Hematopoietic multipotent progenitor cell treated with erythropoietin and hydrocortisone succinate and interleukin-3 and kit ligand, for 6 days (in vitro differentiated cells): ENCODE measurements around the gene SLC17A4.
"Not testable (repeated sequence)": the region's sequence is repeated elsewhere in the genome, so short reads cannot be mapped to it uniquely, and the experiment has no call there.

ENCODE experiments used
- DNase-seq: peaks from one replicate; pipeline ENCODE4 v3.0.0-alpha.2; 2015

Gene SLC17A4

DNA sequence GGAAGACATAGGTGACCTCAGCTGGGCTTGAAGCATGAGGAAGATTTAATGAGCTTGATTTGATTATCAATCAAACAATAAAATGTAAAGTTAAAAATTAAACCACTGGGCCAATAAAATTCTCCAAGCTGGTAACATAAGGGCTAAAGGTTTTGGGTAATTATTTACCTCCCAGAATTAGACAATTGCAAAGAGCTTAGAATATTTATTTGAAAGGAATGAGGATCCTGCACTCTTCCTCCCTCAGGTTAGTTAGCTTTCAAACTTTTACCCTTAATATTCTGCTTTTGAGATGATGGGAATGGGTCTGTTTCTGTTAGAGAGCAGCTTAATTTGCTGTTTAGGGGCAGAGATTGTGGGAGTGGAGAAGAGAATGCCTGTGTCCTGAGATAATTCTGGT, at the start of gene SLC17A4:
TSS of gene SLC17A4 (plus strand) at position 208 of the 400 bp plus-strand sequence. CDS start 7,221 bp downstream, outside the sequence.
- no peak for DNase-seq

GRCh38 chr6:25706314-25707014, 48.1 kb upstream of the SLC17A4 start:
- DNase-seq = peak; percentile 29

DNA sequence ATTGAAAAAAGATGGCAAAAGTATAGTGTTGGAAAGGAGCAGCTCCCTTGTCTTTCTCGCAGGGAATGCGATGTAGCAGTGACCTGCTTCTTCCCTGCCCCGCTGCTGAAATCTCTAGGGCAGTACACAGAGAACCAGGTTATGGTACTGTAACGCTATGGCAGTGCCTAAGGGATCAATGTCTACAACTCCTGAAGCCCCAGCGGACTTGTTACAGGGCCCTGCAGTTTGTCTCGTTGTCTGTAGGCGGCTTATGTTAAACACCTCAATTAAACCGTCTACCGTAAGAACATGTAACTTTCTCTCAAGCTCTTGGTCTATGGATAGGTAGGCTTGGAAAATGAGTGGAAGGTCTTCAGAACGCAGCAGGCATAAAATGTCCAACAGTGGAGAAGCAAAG, 44.8 kb upstream of the SLC17A4 start:
- no peak for DNase-seq

GRCh38 chr6:25710287-25710686, 44.3 kb upstream of the SLC17A4 start:
- no peak for DNase-seq

DNA sequence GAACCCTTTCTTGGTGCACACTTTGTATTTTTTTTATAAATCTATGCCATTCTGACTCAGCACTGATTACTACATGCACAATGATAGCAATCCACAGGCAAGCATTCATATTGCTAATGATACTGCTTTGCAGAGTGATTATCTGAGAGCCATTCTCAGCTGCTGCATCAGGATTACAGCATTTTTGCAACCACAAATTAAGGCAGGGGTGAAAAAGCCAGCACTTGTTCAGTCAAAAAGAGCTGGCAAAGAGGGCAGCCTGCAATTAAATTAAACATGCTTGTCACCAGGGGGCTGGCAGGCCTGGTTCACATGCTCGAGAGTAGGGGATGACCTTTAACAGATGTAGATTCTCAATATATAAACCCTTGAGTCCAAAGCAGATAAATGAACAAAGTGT, 40.7 kb upstream of the SLC17A4 start:
- peak; percentile 7 for DNase-seq

DNA sequence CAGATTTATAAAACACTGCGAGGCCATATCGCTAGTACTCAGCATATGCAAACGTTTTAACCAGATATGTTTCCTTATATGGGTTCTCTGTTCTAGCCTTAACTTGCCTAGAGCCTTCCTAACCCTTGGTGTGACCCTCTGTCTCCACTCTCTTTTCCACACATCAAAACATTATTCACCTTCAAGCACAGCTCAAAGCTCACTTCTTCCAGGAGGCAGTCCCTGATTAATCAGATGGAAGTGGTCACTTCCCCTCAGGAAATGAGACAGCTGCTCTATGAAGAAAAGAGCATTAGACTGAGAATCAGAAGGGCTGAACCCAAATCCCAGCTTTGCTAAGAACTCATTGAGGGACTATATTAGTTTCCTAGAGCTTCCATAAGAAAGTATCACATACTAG, 39.8 kb upstream of the SLC17A4 start:
- DNase-seq = peak; percentile 11

- DNase-seq = no peak
Measured at GRCh38 chr6:25715794-25716193, 38.7 kb upstream of the SLC17A4 start.

DNA sequence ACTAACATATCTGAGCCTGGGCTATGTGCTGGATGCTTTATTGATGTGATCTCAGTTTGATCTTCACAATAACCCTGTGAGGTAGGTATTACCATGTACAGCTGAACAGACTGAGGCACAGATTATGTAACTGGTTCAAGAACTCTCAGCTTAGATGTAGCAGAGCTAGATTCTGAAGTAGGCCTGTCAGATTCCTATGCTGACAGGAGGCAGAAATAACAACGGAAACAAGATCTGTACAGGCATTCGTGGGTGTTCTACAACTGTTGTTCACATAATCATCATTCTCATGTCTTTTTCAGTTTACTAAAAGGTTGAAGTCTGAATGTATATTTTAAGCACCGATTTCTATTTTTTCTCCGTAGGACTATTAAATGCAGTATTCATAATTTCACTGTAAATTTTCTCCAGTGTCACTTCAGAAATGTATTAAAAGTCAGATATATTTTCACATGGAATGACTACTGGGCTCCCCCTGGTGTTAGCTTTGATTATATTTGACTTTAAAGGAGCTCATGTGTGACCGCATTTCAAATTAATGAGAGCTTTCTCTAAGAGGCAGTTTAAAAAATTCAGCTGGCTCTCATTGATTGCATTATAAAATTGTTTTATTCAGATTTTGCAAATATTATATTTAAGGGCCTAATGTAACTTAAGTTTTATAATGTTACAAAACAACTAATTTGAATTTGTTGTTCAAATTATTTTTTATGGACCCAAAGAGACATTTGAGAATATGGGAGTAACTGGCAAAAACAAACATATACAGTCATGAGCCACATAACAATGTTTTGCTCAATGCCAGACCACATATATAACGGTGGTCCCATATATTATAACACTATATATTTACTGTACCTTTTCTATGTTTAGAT, 36.4 kb upstream of the SLC17A4 start:
- DNase-seq = peak; percentile 80

DNA sequence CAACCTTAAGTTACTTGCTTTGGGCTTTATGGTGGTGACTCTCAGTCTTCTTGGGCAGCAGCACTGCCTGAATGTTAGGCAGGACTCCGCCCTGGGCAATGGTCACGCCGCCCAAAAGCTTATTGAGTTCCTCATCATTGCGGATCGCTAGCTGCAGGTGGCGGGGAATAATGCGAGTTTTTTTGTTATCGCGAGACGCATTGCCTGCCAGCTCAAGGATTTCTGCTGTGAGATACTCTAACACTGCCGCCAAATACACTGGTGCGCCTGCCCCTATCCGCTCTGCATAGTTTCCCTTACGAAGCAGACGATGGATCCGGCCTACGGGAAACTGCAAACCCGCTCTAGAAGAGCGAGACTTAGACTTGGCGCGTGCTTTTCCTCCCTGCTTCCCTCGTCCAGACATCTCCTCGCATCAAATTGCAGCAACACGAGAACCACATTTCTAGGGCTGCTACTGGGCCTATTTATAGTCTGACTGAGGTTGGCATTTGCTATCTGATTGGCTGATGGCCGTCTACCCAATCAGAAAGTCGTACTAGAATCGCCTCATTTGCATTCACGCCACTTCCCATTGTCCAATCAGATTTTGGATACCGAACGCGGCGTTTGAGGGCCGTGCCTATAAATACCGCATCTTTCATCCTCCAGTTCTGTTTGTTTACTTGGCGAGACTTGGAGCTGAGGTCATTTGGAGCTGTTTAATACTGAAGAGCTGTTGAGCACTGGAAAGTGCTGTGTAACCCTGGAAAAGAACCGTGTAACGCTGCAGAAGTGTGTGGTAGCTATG, 28.2 kb upstream of the SLC17A4 start:
- DNase-seq = no peak

DNA sequence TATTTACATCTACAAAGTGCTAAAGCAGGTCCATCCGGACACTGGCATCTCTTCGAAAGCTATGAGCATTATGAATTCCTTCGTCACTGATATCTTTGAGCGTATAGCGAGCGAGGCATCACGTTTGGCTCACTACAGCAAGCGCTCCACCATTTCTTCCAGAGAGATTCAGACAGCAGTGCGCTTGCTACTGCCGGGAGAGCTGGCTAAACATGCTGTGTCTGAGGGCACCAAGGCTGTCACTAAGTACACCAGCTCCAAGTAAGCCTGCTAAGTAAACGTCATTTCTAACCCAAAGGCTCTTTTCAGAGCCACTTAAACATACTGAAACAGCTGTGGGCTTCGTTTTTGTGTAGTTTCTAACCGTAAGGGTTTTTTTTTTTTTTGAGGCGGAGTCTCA, 27.5 kb upstream of the SLC17A4 start:
- no peak for DNase-seq

DNA sequence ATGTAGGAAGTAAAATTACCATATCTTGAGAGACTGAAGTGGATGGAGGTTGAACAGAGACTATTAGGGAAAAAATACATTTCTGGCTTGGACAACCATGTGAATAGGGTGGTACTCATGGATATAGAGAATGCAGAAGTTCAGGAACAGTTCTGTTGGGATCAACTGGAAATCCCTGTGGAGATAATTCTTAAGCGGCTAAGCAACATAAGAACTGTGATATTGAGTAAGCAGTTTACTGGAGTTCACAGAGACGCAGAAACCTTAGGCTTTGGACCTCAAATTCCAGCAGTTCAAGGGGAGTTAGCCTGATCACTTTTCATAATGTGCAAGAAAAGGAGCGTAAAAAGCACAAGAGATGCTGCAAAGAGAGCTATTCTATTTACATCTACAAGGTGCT, 23.6 kb upstream of the SLC17A4 start:
- DNase-seq = no peak

DNA sequence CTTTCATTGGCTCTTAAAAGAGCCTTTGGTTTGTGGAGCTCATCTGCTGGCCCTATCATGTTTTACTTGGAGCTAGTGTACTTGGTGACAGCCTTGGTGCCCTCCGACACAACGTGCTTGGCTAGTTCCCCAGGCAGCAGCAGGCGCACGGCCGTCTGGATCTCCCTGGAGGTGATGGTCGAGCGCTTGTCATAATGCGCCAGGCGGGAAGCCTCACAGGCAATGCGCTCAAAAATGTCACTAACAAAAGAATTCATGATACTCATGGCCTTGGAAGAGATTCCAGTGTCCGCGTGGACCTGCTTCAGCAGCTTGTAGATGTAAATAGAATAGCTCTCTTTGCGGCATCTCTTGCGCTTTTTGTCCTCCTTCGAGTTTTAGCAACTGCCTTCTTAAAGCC, 22.8 kb upstream of the SLC17A4 start:
- no peak for DNase-seq

GRCh38 chr6:25732468-25733198, 21.9 kb upstream of the SLC17A4 start:
- DNase-seq = no peak

- no peak for DNase-seq
Measured at GRCh38 chr6:25735261-25735660, 19.3 kb upstream of the SLC17A4 start.

DNA sequence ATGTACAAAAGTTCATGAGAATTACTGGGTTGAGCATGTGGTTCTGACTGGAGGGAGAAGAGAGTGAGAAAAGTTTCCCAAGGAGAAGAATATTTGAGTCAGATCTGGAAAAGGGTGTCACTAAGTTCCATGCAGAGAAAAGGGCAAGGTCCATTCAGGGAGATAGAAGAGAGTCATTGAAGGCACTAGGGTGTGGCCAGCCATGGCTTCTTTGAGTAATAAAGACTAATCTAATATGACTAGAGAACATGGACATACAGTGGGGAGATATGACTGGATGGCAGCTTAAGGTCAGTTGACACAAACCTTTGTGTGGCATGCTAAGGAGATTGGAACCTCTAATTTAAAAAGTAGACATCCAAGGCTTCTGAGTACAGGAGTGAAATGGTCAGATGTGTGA, 10.7 kb upstream of the SLC17A4 start:
- DNase-seq = no peak

DNA sequence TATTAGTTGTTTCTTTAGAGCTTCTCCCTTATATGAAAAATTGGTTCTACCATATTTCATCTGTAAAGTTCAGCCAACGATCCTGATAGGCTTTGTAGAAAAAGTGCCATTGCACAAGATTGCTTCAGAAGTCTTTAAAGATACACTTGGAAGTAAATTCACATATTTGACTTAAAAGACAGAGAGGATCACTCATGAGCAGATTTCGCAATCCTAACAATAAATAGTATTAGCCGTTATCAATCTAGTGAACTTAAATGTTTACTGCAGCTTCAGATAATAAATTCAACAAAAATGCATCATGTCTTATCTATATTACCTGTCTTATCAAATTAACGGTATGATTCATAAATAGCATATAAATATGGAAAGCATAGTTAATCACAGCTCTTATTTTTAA, 8.7 kb upstream of the SLC17A4 start:
- DNase-seq = no peak

DNA sequence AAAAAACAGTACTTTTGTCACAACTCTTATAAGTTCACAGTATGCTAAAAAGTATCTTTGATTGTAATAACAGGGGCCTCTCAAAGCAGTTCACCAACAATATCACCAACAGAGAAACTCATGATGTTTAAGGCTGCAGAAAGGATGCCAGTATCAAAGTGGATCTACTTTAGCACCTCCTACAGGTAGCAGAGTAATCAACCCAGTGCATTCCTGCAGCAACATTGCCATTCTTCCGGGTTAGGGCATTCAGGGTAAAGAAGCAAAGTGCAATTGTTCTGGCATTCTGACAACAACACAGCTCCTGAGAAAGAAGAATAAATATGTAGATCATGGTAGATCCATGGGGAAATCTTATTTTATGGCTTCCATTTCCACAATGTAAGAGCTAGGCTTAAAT, 7.6 kb upstream of the SLC17A4 start:
- DNase-seq = no peak

DNA sequence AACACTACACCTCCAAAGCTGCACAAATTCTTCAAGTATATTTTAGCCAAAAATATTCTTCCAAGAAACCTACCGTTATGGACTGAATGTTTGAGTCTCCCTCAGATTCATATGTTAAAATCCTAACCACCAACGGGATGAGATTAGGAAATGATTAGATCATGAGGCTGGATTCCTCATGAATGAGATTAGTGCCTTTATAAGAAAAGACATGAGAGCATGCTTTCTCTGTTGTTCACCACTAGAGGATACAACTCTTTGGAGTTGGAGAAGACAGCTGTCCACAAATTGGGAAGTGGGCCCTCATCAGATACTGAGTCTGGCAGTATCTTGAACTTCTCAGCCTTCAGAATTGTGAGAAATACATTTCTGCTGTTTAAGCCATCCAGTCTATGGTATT, 7.1 kb upstream of the SLC17A4 start:
- no peak for DNase-seq

GRCh38 chr6:25748049-25748448, 6.5 kb upstream of the SLC17A4 start:
- DNase-seq = no peak

DNA sequence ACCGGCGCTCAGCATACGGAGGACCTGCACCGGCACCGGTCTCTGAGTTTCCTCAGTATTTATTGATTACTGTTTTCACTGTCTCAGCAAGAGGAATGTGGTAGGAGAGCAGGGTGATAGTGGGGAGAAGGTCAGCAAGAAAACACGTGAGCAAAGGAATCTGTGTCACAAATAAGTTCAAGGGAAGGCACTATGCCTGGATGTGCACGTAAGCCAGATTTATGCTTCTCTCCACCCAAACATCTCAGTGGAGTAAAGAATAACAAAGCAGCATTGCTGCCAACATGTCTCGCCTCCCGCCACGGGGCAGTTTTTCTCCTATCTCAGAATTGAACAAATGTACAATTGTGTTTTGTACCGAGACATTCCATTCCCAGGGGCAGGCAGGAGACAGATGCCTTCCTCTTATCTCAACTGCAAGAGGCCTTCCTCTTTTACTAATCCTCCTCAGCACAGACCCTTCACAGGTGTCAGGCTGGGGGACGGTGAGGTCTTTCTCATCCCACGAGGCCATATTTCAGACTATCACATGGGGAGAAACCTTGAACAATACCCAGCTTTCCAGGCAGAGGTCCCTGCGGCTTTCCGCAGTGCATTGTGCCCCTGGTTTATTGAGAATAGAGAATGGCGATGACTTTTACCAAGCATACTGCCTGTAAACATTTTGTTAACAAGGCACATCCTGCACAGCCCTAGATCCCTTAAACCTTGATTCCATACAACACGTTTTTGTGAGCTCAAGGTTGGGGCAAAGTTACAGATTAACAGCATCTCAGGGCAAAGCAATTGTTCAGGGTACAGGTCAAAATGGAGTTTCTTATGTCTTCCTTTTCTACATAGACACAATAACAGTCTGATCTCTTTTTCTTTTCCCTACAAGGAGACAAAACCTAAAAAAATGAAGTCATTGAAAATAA, 5.7 kb upstream of the SLC17A4 start:
- DNase-seq = not testable (repeated sequence)

DNA sequence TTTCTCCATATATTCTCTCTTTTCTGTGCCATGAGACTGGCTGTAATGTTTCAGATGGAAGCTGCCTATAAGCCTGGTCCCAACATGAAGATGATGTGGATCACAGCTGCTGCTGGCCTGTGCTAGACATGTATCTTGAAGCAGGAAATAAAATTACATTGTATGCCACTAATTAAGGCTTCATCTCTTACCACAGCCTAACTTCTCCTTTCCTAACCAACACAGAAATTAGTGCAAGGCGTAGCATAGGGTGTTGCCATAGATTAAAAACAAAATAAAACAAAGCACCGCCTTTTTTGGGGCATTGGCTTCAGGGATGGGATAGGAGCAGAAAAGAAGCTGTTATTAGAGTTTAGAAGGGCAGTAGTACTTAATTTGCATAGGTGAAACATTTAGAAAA, 4.7 kb upstream of the SLC17A4 start:
- peak; percentile 75 for DNase-seq

DNA sequence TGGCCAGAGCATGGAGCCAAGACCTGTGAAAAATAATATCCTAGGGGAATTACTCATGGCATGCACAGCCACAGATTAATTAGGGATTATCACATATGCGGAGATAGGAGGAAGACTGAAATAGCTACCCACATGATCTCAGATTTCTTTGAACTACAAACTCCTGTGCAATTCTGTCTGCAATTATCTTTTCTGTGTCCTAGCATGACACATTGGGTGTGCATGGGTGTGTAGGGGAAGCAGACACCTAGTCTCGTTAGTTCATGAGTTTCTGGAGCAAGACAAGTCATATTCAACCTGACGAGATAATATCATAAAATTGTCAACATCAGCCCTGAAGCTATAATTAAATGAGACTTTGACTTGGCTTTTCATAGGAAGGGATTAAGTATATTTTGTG, 3.6 kb upstream of the SLC17A4 start:
- DNase-seq = no peak
